IPS-NIHi7 (cell line): Measurements from ENCODE around the gene NTM.

Experiments
- DNase-seq: peaks from one replicate; pipeline ENCODE4 v3.0.0; 2012; ENCODE audit warnings: mixed read lengths; ENCODE audit errors: extremely low spot score

NTM gene

GRCh38 chr11:131687291-131688047 is 317.1 kb downstream of the NTM start:
- no peak for DNase-seq

- DNase-seq = peak; percentile 93
Measured at GRCh38 chr11:131688048-131688693, 317.8 kb downstream of the NTM start.

- DNase-seq = no peak
Measured at GRCh38 chr11:131689049-131689925, 318.9 kb downstream of the NTM start.

GRCh38 chr11:131690362-131690761 is 319.9 kb downstream of the NTM start:
- no peak for DNase-seq

GRCh38 chr11:131690776-131691175 is 320.4 kb downstream of the NTM start:
- DNase-seq = no peak

GRCh38 chr11:131691181-131692041 is 321.0 kb downstream of the NTM start:
- peak; percentile 88 for DNase-seq

- no peak for DNase-seq
Measured at GRCh38 chr11:131692151-131692550, 321.7 kb downstream of the NTM start.

- no peak for DNase-seq
Measured at GRCh38 chr11:131692961-131693360, 322.5 kb downstream of the NTM start.

- DNase-seq = no peak
Measured at GRCh38 chr11:131693756-131694155, 323.3 kb downstream of the NTM start.

GRCh38 chr11:131694526-131695424 is 324.4 kb downstream of the NTM start:
- DNase-seq = peak; percentile 92

GRCh38 chr11:131695889-131696429 is 325.5 kb downstream of the NTM start:
- no peak for DNase-seq

GRCh38 chr11:131696690-131697089 is 326.3 kb downstream of the NTM start:
- no peak for DNase-seq

- DNase-seq = no peak
Measured at GRCh38 chr11:131703311-131703710, 332.9 kb downstream of the NTM start.

- no peak for DNase-seq
Measured at GRCh38 chr11:131704682-131705081, 334.3 kb downstream of the NTM start.

- no peak for DNase-seq
Measured at GRCh38 chr11:131710511-131710910, 340.1 kb downstream of the NTM start.

- DNase-seq = no peak
Measured at GRCh38 chr11:131712897-131713296, 342.5 kb downstream of the NTM start.

GRCh38 chr11:131713529-131714134 is 343.2 kb downstream of the NTM start:
- no peak for DNase-seq

GRCh38 chr11:131717616-131718015 is 347.2 kb downstream of the NTM start:
- DNase-seq = no peak

- no peak for DNase-seq
Measured at GRCh38 chr11:131723088-131723487, 352.7 kb downstream of the NTM start.
